Esophagus mucosa (tissue), 1 donor: ENCODE data around the gene KIF11. TPM values are rescaled to one million over a fixed set of nuclear protein-coding genes. Genes with fewer than 3 reads are reported as not detected.

Source experiments
- total RNA-seq: library from RNA; stranded (reverse); gene quantifications from one replicate; pipeline ENCODE4 v1.2.4, GENCODE V29; 2023
- donor health status: DM: yes; HTN: yes; CAD: no.

Gene KIF11
- total RNA-seq, 1 donor from 2014 or later, result 16.8 TPM

Other genes with a start within 250 kb of the KIF11 start
- 36.4 TPM for gene IDE, start 19.0 kb upstream of the KIF11 start, total RNA-seq
- gene HHEX, start 96.8 kb downstream of the KIF11 start, total RNA-seq, result 1.1 TPM